ENCODE measurements around the gene RBM10. TPM values are rescaled to one million over a fixed set of nuclear protein-coding genes. Genes with fewer than 3 reads are reported as not detected.

Gene RBM10
- total and polyA plus RNA-seq, 9 of the 15 experiments (the other 6 are each of a cell fraction or from before 2014, with no cell fraction given): 1.1 to 61.7 (median 31.5) TPM

DNA sequence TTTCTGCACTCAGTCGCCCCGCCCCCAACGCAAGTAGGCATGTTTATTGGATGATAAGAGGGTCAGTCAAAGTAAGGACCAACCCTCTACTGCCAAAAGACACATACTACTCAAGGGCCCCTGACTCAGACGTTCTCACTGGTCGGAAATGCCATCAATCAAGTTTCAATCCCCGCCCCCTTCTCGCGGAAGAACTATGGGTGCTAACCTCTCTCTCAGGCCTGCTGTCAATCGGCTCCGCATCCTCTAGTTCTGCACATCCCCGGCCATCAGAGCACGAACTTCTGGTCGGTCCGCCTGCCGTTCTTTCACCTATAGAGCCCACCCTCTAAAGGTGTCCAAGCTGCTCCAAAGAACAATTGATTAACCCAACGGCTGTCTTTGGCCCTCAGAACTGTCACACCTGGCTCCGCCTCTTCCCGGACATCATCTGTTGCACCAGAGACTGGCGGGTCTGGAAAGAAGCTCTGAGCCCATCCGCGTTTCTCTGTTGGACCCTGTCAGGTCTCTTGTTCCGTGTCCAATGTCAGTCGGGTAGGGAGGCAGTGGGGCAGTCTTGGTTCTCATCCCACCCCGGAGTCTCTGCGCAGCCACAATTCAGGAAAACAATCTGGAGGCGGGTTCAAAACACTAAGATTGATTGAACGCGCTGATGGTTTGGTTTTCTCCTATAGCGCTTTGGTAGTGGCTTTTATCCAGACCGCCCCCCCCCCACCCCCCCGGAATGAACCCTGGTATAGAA is 15.7 kb upstream of the RBM10 start (continued):
- TF ChIP-seq, protein P1, sequence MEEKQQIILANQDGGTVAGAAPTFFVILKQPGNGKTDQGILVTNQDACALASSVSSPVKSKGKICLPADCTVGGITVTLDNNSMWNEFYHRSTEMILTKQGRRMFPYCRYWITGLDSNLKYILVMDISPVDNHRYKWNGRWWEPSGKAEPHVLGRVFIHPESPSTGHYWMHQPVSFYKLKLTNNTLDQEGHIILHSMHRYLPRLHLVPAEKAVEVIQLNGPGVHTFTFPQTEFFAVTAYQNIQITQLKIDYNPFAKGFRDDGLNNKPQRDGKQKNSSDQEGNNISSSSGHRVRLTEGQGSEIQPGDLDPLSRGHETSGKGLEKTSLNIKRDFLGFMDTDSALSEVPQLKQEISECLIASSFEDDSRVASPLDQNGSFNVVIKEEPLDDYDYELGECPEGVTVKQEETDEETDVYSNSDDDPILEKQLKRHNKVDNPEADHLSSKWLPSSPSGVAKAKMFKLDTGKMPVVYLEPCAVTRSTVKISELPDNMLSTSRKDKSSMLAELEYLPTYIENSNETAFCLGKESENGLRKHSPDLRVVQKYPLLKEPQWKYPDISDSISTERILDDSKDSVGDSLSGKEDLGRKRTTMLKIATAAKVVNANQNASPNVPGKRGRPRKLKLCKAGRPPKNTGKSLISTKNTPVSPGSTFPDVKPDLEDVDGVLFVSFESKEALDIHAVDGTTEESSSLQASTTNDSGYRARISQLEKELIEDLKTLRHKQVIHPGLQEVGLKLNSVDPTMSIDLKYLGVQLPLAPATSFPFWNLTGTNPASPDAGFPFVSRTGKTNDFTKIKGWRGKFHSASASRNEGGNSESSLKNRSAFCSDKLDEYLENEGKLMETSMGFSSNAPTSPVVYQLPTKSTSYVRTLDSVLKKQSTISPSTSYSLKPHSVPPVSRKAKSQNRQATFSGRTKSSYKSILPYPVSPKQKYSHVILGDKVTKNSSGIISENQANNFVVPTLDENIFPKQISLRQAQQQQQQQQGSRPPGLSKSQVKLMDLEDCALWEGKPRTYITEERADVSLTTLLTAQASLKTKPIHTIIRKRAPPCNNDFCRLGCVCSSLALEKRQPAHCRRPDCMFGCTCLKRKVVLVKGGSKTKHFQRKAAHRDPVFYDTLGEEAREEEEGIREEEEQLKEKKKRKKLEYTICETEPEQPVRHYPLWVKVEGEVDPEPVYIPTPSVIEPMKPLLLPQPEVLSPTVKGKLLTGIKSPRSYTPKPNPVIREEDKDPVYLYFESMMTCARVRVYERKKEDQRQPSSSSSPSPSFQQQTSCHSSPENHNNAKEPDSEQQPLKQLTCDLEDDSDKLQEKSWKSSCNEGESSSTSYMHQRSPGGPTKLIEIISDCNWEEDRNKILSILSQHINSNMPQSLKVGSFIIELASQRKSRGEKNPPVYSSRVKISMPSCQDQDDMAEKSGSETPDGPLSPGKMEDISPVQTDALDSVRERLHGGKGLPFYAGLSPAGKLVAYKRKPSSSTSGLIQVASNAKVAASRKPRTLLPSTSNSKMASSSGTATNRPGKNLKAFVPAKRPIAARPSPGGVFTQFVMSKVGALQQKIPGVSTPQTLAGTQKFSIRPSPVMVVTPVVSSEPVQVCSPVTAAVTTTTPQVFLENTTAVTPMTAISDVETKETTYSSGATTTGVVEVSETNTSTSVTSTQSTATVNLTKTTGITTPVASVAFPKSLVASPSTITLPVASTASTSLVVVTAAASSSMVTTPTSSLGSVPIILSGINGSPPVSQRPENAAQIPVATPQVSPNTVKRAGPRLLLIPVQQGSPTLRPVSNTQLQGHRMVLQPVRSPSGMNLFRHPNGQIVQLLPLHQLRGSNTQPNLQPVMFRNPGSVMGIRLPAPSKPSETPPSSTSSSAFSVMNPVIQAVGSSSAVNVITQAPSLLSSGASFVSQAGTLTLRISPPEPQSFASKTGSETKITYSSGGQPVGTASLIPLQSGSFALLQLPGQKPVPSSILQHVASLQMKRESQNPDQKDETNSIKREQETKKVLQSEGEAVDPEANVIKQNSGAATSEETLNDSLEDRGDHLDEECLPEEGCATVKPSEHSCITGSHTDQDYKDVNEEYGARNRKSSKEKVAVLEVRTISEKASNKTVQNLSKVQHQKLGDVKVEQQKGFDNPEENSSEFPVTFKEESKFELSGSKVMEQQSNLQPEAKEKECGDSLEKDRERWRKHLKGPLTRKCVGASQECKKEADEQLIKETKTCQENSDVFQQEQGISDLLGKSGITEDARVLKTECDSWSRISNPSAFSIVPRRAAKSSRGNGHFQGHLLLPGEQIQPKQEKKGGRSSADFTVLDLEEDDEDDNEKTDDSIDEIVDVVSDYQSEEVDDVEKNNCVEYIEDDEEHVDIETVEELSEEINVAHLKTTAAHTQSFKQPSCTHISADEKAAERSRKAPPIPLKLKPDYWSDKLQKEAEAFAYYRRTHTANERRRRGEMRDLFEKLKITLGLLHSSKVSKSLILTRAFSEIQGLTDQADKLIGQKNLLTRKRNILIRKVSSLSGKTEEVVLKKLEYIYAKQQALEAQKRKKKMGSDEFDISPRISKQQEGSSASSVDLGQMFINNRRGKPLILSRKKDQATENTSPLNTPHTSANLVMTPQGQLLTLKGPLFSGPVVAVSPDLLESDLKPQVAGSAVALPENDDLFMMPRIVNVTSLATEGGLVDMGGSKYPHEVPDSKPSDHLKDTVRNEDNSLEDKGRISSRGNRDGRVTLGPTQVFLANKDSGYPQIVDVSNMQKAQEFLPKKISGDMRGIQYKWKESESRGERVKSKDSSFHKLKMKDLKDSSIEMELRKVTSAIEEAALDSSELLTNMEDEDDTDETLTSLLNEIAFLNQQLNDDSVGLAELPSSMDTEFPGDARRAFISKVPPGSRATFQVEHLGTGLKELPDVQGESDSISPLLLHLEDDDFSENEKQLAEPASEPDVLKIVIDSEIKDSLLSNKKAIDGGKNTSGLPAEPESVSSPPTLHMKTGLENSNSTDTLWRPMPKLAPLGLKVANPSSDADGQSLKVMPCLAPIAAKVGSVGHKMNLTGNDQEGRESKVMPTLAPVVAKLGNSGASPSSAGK (IDR thresholded peaks at IDR 0.05): no peak
- TF ChIP-seq PCBP2 (IDR thresholded peaks at IDR 0.05; ENCODE audit: low read depth, low read length, poor library complexity, severe bottlenecking) (no peak), ZNF583 (CRISPR knock-in tag; IDR thresholded peaks at IDR 0.05) (no peak), MCM3 (IDR thresholded peaks at IDR 0.05) (no peak), TEAD1 (CRISPR knock-in tag; IDR thresholded peaks at IDR 0.05) (no peak), ZBTB8A (IDR thresholded peaks at IDR 0.05; ENCODE audit: partially characterized antibody) (no peak)
- TF ChIP-seq, protein P2, sequence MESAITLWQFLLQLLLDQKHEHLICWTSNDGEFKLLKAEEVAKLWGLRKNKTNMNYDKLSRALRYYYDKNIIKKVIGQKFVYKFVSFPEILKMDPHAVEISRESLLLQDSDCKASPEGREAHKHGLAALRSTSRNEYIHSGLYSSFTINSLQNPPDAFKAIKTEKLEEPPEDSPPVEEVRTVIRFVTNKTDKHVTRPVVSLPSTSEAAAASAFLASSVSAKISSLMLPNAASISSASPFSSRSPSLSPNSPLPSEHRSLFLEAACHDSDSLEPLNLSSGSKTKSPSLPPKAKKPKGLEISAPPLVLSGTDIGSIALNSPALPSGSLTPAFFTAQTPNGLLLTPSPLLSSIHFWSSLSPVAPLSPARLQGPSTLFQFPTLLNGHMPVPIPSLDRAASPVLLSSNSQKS (CRISPR knock-in tag; IDR thresholded peaks at IDR 0.05): no peak
- TF ChIP-seq, protein P3, sequence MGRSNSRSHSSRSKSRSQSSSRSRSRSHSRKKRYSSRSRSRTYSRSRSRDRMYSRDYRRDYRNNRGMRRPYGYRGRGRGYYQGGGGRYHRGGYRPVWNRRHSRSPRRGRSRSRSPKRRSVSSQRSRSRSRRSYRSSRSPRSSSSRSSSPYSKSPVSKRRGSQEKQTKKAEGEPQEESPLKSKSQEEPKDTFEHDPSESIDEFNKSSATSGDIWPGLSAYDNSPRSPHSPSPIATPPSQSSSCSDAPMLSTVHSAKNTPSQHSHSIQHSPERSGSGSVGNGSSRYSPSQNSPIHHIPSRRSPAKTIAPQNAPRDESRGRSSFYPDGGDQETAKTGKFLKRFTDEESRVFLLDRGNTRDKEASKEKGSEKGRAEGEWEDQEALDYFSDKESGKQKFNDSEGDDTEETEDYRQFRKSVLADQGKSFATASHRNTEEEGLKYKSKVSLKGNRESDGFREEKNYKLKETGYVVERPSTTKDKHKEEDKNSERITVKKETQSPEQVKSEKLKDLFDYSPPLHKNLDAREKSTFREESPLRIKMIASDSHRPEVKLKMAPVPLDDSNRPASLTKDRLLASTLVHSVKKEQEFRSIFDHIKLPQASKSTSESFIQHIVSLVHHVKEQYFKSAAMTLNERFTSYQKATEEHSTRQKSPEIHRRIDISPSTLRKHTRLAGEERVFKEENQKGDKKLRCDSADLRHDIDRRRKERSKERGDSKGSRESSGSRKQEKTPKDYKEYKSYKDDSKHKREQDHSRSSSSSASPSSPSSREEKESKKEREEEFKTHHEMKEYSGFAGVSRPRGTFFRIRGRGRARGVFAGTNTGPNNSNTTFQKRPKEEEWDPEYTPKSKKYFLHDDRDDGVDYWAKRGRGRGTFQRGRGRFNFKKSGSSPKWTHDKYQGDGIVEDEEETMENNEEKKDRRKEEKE (IDR thresholded peaks at IDR 0.05; ENCODE audit: borderline replicate concordance in 1 of 2, control insufficient read depth in 1 of 2, low read depth in 2 of 2, low read length in 1 of 2): no peak
